ENCODE measurements around the gene TRIML1.
A peak's percentile ranks its signal among the peaks of the same experiment; 100 is the strongest.

The TRIML1 gene, protein sequence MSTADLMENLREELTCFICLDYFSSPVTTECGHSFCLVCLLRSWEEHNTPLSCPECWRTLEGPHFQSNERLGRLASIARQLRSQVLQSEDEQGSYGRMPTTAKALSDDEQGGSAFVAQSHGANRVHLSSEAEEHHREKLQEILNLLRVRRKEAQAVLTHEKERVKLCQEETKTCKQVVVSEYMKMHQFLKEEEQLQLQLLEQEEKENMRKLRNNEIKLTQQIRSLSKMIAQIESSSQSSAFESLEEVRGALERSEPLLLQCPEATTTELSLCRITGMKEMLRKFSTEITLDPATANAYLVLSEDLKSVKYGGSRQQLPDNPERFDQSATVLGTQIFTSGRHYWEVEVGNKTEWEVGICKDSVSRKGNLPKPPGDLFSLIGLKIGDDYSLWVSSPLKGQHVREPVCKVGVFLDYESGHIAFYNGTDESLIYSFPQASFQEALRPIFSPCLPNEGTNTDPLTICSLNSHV

DNA sequence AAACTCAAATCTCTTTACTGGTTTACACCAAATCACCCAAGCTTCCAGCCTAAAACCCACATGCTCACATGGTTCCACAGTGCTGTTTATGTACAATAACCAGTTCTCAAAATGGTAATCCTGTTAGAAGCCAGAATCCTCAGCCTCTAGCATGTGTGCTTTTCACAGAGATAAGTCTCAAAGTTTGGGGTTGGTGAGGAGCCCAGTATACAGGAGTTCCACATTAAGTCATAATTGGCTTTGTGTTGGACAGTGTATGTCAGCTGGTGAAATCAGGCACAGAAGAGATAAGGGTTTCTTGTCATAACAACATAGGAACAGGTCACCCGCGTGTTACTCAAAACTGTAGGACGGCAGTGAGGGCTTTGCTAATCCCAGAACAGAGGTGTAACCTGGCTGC is at the start of gene TRIML1:
Gene TRIML1 (plus strand): TSS at position 301 of the 400 bp plus-strand sequence. CDS start 118 bp downstream, outside the sequence.
- Mint-ChIP-seq H3K4me3 (no peak within 1 kb of the TSS), H3K27ac (no peak within 1 kb of the TSS), H3K4me1 (no peaks in the 10 kb centered on the region), H3K9me3 (peaks cover 11% of the 10 kb centered on the region), H3K36me3 (ENCODE audit: low read depth) (no peaks in the 10 kb centered on the region), H3K27me3 (no peaks in the 10 kb centered on the region)
- ATAC-seq = no peak
- DNase-seq = no peak

DNA sequence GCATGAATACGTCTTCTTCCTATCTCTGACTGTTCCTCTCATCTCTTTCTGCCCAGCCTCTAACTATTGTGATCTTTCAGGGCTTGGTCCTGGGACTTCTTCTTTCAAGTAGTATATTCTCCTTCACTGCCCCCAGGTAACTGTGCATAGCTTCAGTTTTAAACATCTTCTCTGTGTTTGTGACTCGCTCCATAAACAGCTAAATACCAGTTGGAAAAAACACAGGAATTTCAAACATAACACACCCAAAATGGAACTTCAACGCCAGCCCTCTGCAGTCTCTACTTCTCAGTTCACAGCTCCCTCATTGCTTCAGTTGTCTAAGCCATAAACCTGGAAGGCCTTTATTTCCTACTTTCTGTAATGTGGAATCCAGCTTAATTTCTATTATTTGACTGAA is 46.4 kb upstream of the TRIML1 start:
- Mint-ChIP-seq H3K27ac (no peak overlapping the region), H3K27me3 (no peaks in the 10 kb centered on the region), H3K4me3 (no peak overlapping the region), H3K9me3 (peaks cover 36% of the 10 kb centered on the region), H3K4me1 (no peaks in the 10 kb centered on the region), H3K36me3 (ENCODE audit: low read depth) (no peaks in the 10 kb centered on the region)
- ATAC-seq (no peak), DNase-seq (no peak)

DNA sequence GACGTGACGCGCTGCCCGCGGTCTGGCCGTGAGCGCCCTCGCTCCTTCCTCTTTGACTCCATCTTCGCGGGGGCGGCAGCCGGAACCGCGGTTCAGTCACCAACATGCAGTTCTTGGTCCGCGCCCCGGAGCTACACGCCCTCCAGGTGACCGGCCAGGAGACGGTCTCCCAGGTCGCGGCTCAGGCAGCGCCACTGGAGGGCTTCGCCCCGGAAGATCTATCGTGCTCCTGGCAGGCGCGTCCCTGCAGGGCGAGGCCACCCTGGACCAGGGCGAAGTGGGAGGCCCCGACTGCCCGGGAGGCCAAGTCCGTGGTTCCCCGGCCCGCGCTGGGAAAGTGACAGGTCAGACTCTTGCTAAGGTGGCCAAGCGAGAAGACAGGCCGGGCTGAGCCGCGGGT is 32.8 kb upstream of the TRIML1 start:
- ATAC-seq = no peak
- H3K36me3 Mint-ChIP-seq (ENCODE audit: low read depth) = no peaks in the 10 kb centered on the region
- no peak overlapping the region for H3K27ac Mint-ChIP-seq
- H3K9me3 Mint-ChIP-seq = peaks cover 23% of the 10 kb centered on the region
- no peak for DNase-seq
- no peaks in the 10 kb centered on the region for H3K4me1 Mint-ChIP-seq
- H3K27me3 Mint-ChIP-seq = no peaks in the 10 kb centered on the region
- H3K4me3 Mint-ChIP-seq = no peak overlapping the region

DNA sequence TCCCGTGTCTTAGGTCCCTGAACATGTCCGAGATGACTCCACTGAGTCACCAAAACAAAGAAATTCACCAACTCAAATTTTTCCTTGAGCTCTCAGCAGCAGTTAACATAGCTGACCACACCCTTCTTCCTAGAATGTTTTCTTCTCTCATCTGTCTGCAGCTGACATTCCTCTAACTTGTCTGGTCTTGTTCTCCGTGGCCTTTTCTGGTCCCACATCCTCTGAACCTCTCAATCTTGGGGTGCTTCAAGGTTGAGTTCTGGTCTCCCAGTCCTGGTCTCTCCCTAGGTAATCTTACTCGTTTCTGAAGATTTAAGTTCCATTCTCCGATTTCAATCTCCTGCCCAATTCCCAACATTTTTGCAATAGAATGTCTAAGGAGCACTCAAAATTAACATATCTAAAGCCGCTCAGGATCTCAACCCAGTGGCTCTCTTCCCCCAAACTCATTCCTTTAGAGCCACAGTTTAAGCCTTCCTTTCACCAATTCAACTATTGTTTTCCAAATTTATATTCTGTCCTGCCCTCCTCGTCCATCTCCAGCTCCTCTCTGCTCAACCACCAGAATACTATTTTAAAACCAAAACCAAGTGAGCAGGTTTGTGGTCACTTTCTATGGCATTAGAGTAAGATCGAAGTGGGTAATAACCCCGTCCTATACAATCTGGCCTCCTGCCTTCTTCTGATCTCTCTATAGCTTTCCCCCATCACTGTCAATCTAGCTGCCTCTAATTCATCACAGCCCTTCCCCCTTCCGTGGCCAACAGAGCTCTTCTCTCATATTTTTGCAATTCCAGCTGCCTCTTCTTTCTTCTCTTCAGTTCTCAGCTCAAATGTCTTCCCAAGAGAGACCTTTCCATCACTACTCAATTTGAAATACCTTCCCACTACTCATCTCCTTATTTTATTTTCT is 31.1 kb upstream of the TRIML1 start:
- H3K9me3 Mint-ChIP-seq = peaks cover 23% of the 10 kb centered on the region

DNA sequence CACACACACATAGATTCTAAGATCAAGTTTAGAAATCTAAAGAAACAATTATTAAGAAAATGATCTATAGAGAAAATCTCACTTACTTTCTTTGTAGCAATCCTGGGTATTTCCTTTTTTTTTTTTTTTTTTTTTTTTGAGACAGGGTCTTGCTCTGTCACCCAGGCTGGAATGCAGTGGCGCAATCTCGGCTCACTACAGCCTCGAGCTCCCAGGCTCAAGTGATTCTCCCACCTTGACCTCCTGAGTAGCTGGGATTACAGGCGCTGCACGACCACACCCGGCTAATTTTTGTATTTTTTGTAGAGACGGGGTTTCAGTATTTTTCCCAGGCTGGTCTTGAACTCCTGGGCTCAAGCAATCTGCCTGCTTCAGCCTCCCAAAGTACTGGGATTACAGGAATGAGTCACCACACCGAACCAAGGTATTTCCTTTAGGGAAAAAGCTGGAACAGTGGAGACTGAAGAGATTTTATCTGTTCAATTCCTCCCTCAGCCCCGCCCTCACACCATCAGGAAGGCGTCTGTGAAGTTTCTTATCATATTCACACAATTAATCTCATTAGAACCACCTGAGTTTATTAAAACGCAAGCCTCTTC is 30.0 kb upstream of the TRIML1 start, which contains the start of gene TRIML2:
Gene TRIML2 (minus strand): TSS at position 447 of the 599 bp plus-strand sequence. CDS start 4,235 bp downstream, outside the sequence.
- ATAC-seq (no peak), DNase-seq (no peak)
- no peak within 1 kb of the TSS for H3K27ac Mint-ChIP-seq
- no peaks in the 10 kb centered on the region for H3K4me1 Mint-ChIP-seq
- H3K4me3 Mint-ChIP-seq = no peak within 1 kb of the TSS
- peaks cover 23% of the 10 kb centered on the region for H3K9me3 Mint-ChIP-seq
- no peaks in the 10 kb centered on the region for H3K36me3 Mint-ChIP-seq (ENCODE audit: low read depth)
- H3K27me3 Mint-ChIP-seq = no peaks in the 10 kb centered on the region

More for the DNA sequence above, 31.1 kb upstream of the TRIML1 start:
- ATAC-seq (no peak), DNase-seq (no peak)
- H3K27me3 Mint-ChIP-seq = no peaks in the 10 kb centered on the region
- H3K27ac Mint-ChIP-seq = no peak overlapping the region
- no peaks in the 10 kb centered on the region for H3K4me1 Mint-ChIP-seq
- H3K4me3 Mint-ChIP-seq = no peak overlapping the region
- no peaks in the 10 kb centered on the region for H3K36me3 Mint-ChIP-seq (ENCODE audit: low read depth)

DNA sequence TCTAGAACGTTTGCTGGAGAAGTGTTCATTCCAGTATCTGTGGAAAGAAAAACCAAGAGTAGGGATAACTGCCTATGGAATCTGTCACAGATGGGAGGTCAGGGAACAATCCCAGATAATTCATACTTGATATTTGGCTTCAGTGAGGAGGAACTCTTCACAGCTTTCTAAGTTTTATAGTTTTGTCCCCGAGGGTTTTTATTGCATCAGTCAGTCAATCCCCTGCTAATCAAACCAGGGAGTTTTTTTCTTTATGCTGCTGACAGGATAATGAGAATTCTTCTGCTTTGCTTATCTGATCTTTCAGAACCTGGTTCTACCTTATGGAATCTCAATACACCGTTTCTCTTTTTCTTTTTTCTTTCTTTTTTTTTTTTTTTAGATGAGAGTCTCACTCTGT is 29.2 kb upstream of the TRIML1 start:
- H3K4me1 Mint-ChIP-seq = no peaks in the 10 kb centered on the region
- peaks cover 18% of the 10 kb centered on the region for H3K9me3 Mint-ChIP-seq
- ATAC-seq (no peak), DNase-seq (no peak)
- no peak overlapping the region for H3K27ac Mint-ChIP-seq
- H3K36me3 Mint-ChIP-seq (ENCODE audit: low read depth) = no peaks in the 10 kb centered on the region
- no peaks in the 10 kb centered on the region for H3K27me3 Mint-ChIP-seq
- H3K4me3 Mint-ChIP-seq = no peak overlapping the region

DNA sequence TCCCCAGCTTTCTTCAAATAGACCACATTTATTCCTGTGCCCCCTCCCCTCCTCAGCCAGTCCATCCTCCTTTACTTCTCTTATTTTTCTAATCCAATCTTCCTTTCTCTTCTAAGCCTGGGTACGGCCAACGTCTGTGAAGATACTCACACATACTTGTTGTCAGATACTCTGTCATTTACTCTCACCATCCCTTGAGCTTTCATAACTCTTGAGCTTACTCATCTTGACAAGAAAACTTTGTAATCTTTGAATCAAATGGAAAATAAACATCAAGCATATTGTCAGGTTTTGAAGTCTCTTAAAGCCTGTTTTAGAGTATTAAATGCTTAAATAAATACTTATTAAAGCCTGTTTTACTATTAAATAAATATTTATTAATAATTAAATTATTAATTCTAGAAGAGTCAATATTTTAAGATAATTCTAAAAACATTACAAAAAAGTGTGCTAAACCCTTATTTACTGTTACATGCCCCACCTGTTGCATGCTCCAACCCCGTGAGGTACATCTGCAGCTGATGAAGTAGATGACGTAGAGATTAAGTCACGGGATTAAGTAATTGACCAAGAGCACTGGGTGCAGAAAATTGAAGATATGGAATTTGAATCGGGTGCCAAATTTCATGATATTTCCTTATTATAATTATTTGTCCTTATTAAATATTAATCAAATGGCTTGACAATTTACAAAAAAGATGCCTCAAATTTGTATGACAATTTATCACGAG is 28.3 kb upstream of the TRIML1 start:
- Mint-ChIP-seq H3K27me3 (no peaks in the 10 kb centered on the region), H3K4me1 (no peaks in the 10 kb centered on the region), H3K4me3 (no peak overlapping the region), H3K36me3 (ENCODE audit: low read depth) (no peaks in the 10 kb centered on the region), H3K27ac (no peak overlapping the region), H3K9me3 (peaks cover 18% of the 10 kb centered on the region)
- DNase-seq (no peak), ATAC-seq (no peak)

DNA sequence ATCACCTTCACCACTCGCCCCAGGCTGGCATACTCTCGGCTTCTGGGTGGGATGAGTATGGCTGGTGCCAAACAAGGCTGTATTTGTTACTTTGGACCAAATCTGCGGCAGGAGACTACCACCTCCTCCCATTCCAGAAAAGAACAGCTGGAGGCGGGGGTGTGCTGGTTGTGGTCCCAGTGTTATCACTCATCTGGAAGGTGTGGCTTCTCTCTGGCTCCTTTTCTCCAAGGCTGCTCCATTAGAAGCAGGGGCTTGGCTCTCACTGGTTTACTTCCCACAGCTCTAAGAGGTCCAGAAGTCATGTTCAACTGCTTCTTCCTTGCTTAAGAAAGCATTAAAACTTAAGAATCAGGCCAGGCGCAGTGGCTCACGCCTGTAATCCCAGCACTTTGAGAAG is 27.3 kb upstream of the TRIML1 start:
- DNase-seq (no peak), ATAC-seq (no peak)
- no peaks in the 10 kb centered on the region for H3K36me3 Mint-ChIP-seq (ENCODE audit: low read depth)
- H3K4me1 Mint-ChIP-seq = no peaks in the 10 kb centered on the region
- no peak overlapping the region for H3K27ac Mint-ChIP-seq
- H3K9me3 Mint-ChIP-seq = peaks cover 18% of the 10 kb centered on the region
- H3K4me3 Mint-ChIP-seq = no peak overlapping the region
- H3K27me3 Mint-ChIP-seq = no peaks in the 10 kb centered on the region

DNA sequence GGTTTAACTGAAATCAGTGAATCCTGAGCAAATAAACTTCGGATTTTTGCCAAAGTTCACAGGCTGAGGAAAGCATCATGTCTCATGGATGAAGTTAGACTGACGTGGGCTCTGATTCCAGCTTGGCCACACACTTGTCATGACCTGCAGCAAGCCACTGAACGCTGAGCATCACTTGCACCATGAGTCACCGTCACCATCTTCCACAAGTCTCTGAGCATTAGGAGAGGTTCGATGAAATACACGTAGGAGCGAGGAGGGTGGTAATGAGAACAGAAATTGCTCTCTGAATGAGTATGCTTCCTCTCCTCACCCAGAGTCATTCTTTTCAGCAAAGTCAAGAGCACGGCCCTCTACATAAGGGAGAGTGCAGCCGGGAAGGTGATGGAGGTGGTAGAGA is 26.1 kb upstream of the TRIML1 start:
- H3K27ac Mint-ChIP-seq = no peak overlapping the region
- H3K4me3 Mint-ChIP-seq = no peak overlapping the region
- no peaks in the 10 kb centered on the region for H3K36me3 Mint-ChIP-seq (ENCODE audit: low read depth)
- no peaks in the 10 kb centered on the region for H3K27me3 Mint-ChIP-seq
- no peaks in the 10 kb centered on the region for H3K4me1 Mint-ChIP-seq
- ATAC-seq (no peak), DNase-seq (no peak)
- H3K9me3 Mint-ChIP-seq = peaks cover 9% of the 10 kb centered on the region

DNA sequence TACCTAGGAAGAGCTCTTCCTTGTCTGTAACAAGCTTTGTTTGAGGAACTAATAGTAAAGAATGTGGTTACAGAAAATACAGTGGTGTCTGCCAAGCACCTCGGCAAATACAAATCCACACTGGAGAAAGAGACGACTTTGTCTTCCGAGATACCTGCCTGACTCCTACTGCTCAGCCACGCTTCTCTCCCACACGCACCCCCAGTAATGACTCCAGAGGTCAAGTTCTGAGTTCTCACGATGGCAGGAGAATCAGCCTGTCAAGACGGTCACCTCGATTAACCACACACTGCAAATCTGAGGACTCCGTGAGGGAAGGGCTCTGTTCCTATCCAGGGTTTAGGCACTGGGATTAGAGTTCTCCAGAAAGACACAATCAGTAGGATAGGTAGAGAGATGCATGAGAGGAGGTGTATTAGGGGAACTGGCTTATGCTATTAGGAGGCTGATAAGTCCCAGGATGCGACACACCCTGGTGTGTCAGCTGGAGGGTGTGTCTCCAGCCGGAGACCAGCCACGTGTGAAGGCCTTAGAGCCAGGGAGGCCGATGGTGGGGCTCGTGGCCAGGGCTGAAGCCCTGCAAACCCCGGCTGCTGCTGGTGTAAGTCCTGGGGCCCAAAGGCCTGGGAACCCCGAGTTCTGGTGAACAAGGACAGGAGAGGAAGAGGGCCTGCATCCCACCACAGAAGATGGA is 21.5 kb upstream of the TRIML1 start:
- Mint-ChIP-seq H3K36me3 (ENCODE audit: low read depth) (no peaks in the 10 kb centered on the region), H3K27me3 (no peaks in the 10 kb centered on the region), H3K27ac (no peak overlapping the region), H3K4me3 (no peak overlapping the region), H3K4me1 (no peaks in the 10 kb centered on the region), H3K9me3 (peaks cover 16% of the 10 kb centered on the region)
- DNase-seq (no peak), ATAC-seq (no peak)

DNA sequence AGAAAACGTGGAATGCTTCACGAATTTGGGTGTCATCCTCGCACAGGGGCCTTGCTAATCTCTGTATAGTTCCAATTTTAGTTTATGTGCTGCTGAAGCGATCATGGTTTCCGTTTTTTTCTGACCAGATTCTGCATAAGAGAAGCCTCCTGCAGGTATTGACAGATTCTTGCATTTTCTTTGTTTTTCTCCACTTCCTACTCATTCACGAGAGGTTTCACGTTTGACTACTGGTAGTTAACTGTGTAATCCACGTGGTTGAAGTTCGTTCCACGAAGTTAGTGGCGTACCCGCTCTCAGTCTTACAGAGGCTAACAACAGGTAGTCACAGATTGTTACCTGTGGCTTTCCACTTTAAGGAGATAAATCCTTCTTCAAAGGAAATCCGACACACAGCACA is 17.7 kb upstream of the TRIML1 start:
- Mint-ChIP-seq H3K4me3 (no peak overlapping the region), H3K9me3 (peaks cover 27% of the 10 kb centered on the region), H3K27ac (no peak overlapping the region), H3K27me3 (no peaks in the 10 kb centered on the region), H3K36me3 (ENCODE audit: low read depth) (no peaks in the 10 kb centered on the region), H3K4me1 (no peaks in the 10 kb centered on the region)
- ATAC-seq = no peak
- DNase-seq = no peak

DNA sequence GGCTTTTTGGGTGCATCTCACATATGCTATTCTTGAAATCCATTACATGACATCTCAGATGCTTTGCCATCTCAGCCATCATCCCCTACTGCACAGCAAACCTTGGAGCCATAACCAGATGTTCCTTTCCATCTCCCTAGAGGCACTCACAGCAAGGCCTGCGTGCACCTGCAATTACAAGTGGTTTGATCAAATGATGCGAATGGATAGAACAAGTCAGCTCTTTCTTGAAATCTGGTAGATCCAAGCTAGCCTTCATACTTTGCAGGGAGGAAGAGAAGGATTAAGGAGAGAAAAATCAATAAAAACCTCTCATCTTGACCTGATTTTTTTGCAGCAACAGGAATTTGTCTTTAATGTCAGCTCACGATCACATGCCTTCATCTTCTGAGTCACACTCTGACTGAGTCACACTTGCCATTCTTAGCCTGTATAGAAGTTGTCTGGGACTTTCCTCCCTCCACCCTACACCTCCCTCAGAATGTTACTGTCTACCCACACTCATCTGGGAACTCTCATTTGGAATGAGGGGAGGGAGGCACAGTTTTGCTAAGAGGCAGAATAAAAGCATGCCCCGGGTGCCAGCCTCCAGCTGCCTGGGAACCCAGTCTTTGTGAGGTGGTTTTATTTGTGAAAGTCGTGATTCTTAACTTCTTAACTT is 11.9 kb upstream of the TRIML1 start:
- no peak overlapping the region for H3K27ac Mint-ChIP-seq
- H3K4me1 Mint-ChIP-seq = no peaks in the 10 kb centered on the region
- H3K4me3 Mint-ChIP-seq = no peak overlapping the region
- ATAC-seq (peak; percentile 84), DNase-seq (no peak)
- H3K36me3 Mint-ChIP-seq (ENCODE audit: low read depth) = no peaks in the 10 kb centered on the region
- H3K9me3 Mint-ChIP-seq = peaks cover 24% of the 10 kb centered on the region
- H3K27me3 Mint-ChIP-seq = no peaks in the 10 kb centered on the region

DNA sequence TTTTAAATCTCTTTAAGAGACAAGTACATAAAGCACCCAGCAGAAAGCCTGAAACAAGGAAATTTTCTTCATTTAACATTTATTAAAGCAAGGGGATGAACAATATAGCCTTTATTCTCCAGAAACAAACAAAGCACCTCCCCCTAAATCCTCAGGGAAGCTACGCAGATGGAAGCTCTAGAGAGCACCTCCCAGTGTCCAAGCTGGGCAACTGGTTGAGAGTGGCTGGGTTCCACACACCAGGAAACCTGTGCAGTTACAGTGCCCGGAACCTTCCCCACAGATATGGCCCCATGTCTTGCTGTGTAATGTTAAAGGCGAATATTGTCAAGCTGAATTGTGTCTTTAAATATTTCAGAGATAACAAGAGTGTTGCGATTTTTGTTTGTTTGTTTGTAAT is 8.9 kb upstream of the TRIML1 start:
- H3K4me3 Mint-ChIP-seq = no peak overlapping the region
- no peak overlapping the region for H3K27ac Mint-ChIP-seq
- peaks cover 17% of the 10 kb centered on the region for H3K9me3 Mint-ChIP-seq
- DNase-seq (no peak), ATAC-seq (no peak)
- no peaks in the 10 kb centered on the region for H3K4me1 Mint-ChIP-seq
- H3K36me3 Mint-ChIP-seq (ENCODE audit: low read depth) = no peaks in the 10 kb centered on the region
- H3K27me3 Mint-ChIP-seq = no peaks in the 10 kb centered on the region
